ENCODE results near the gene FAM163A.

Gene FAM163A

GRCh38 chr1:179753061-179753460, 10.0 kb downstream of the FAM163A start:
- no peak for DNase-seq

- DNase-seq, result no peak
Observed at GRCh38 chr1:179754041-179754624, 11.0 kb downstream of the FAM163A start.

- DNase-seq, result no peak
Observed at GRCh38 chr1:179757933-179758332, 14.8 kb downstream of the FAM163A start.

GRCh38 chr1:179760521-179760920, 17.4 kb downstream of the FAM163A start:
- DNase-seq, result no peak

- no peak for DNase-seq
Observed at GRCh38 chr1:179761296-179761695, 18.2 kb downstream of the FAM163A start.

GRCh38 chr1:179761846-179762640, 19.0 kb downstream of the FAM163A start:
- no peak for DNase-seq

- DNase-seq, result no peak
Observed at GRCh38 chr1:179767177-179767581, 24.1 kb downstream of the FAM163A start.

- no peak for DNase-seq
Observed at GRCh38 chr1:179767996-179768395, 24.9 kb downstream of the FAM163A start.

- DNase-seq, result no peak
Observed at GRCh38 chr1:179770887-179771502, 27.9 kb downstream of the FAM163A start.

GRCh38 chr1:179773264-179773663, 30.2 kb downstream of the FAM163A start:
- no peak for DNase-seq

GRCh38 chr1:179774000-179774399, 30.9 kb downstream of the FAM163A start:
- DNase-seq, result no peak

GRCh38 chr1:179774566-179774965, 31.5 kb downstream of the FAM163A start:
- DNase-seq, result no peak

GRCh38 chr1:179775009-179775408, 31.9 kb downstream of the FAM163A start:
- DNase-seq, result no peak

- no peak for DNase-seq
Observed at GRCh38 chr1:179776831-179777230, 33.7 kb downstream of the FAM163A start.

GRCh38 chr1:179777731-179778130, 34.6 kb downstream of the FAM163A start:
- DNase-seq, result no peak

GRCh38 chr1:179779645-179780272, 36.7 kb downstream of the FAM163A start:
- DNase-seq, result no peak

- no peak for DNase-seq
Observed at GRCh38 chr1:179781962-179782361, 38.9 kb downstream of the FAM163A start.

GRCh38 chr1:179785031-179785431, 41.9 kb downstream of the FAM163A start:
- DNase-seq, result no peak

GRCh38 chr1:179785728-179786127, 42.6 kb downstream of the FAM163A start:
- DNase-seq, result no peak

- DNase-seq, result no peak
Observed at GRCh38 chr1:179786815-179787685, 44.0 kb downstream of the FAM163A start.

- DNase-seq, result no peak
Observed at GRCh38 chr1:179788259-179788658, 45.2 kb downstream of the FAM163A start.

GRCh38 chr1:179793281-179793680, 50.2 kb downstream of the FAM163A start:
- no peak for DNase-seq

- no peak for DNase-seq
Observed at GRCh38 chr1:179794146-179794545, 51.1 kb downstream of the FAM163A start.
